Peyer's patch (tissue), 4 donors: ENCODE data around the gene RASGRP4.

Experiments
- CTCF ChIP-seq, 6 experiments: fragments of 450-650 bp in 4 of 6; fragments of 200-600 bp in 2 of 6; sonication (generic) in 1 of 6; IDR thresholded peaks; one replicate each; pipeline ENCODE4 v1.5.1; 2017 to 2019; ENCODE audit warnings: antibody characterized with exemption in 6 of 6, mild to moderate bottlenecking in 3 of 6, moderate library complexity in 1 of 6
- POLR2A ChIP-seq, 2 donors: fragments of 450-650 bp; IDR thresholded peaks; one replicate each; pipeline ENCODE4 v1.5.1; 2017; ENCODE audit warnings: antibody characterized with exemption in 2 of 2, mild to moderate bottlenecking in 2 of 2, moderate library complexity in 2 of 2

DNA sequence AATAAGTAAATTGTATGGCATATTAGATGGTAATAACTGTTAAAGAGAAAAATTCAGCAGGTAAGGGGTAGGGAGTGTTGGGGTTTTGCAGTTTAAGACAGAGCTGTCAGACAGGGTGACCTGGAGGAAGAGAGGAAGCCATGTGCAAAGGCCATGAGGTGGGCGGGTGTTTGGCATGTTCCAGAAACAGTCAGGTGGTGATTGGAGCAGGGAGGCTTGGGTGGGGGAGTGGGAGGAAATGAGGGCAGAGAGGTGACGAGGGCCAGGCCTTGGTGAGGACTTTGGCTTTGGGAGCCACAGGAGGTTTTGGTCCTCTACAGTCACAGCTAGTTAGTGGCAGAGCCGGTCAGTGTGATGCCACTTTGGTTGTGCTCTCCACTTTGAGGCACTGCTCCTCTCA is 27.6 kb upstream of the RASGRP4 start:
- no peak for TF ChIP-seq CTCF (IDR thresholded peaks at IDR 0.05)
- no peak for TF ChIP-seq POLR2A (IDR thresholded peaks at IDR 0.05)
